HG03064 (cell line): Measurements from ENCODE around the gene G6PC3.
A peak's percentile ranks its signal among the peaks of the same experiment; 100 is the strongest.

Source experiments
- ATAC-seq: cut with Tn5 transposase; IDR thresholded peaks from one replicate; pipeline ENCODE4 v1.9.1; 2021; ENCODE audit warnings: low read depth; ENCODE audit not compliant: unreplicated experiment

Gene G6PC3

DNA sequence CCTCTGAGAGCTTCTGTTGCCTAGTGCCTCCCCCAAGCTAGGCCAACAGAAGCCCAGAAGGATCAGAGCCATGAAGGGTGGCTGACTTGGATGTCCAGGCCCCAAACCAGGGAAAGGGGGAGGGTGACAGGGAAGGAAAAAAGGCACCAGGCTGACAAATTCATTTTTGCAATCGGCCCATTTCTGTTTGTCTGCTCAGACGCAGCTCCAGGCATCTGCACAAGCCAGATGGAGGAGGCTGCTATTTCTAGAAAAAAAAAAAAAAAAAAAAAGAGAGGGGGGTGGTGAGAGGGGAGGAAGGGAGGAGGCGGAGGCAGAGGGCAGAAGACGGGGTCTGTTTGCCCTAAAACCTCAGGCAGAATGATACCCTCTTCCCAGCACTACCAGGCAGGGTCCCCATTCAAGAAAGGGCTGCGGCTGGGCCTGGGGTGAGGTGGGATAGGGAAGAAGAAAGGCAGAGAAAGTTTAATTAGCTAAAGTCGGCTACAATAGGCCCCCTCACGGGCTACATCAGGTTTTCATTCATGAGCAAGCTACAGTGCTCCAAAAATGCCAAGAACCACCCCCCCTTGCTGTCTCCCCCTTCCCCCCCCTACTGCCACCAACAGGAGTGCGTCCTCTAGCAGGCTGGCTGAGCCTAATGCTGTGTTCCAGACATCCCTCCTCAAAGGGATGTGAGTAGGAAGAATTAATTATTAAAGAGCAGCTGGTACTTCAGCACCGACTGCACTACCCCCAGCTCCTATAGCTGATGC is 50.5 kb downstream of the G6PC3 start:
- ATAC-seq, result no peak

DNA sequence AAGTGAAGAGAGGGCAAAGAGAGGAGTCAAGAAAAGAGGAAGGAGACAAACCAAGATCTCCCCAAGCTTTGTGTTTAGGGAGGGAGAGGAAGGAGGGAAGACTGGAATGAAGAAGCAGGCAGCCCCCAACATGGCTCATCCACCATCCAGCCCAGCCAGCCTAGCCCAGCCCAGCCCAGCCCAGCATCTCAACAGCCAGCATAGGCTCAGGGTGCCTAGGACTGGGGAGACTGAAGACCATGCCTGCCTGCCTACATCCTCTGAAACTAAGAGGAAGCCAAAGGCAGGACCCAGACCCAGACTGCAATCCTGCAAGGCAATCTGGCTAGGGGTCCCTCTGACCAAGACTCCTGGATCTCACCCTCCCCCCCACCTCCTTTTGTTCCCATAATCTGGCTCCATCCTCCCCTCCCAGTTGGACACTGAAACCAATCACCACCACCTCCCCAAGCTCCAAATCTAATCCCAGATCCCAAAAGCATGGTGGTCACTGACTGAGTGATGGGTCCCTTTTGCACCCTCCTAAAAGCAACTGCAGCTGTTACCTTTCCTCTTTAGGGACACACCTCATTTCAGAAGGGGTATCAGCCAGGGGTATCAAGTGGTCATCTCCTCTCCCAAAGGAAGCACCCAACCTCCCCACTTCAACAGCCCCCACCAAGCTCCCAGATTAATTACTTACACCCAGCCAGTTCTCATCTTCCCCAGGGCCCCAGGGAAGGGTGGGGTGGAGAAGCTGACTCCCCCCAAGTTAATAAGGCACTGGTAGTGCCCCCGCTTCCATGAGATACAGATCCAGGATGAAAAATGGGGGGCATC is 51.7 kb downstream of the G6PC3 start:
- no peak for ATAC-seq

DNA sequence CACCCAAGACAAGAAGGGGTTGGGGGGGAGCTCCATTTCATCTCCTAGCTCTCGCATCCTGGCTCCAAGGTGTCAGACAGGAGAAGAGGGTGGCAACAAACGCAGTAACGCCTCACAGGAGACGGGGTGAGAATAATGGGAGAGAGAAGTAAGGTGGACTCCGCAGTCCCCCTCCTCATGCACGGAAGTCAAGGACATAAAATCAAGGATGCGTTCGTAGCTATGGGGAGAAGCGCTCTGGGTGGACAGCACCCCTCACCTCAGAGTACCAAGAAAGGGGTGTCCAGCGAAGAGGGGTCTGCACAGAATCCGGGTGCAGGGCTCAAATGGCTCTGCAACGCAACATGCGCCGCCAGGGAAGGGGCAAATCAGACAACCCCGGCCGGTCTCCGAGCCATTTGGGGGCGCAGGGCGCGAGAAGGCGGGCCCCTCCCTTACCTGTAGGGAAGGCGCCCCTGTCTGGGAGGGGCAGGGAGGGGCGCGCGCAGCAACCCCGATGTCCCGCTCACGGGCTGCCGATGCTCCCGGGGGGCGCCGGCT is 52.4 kb downstream of the G6PC3 start:
- peak; percentile 12 for ATAC-seq

DNA sequence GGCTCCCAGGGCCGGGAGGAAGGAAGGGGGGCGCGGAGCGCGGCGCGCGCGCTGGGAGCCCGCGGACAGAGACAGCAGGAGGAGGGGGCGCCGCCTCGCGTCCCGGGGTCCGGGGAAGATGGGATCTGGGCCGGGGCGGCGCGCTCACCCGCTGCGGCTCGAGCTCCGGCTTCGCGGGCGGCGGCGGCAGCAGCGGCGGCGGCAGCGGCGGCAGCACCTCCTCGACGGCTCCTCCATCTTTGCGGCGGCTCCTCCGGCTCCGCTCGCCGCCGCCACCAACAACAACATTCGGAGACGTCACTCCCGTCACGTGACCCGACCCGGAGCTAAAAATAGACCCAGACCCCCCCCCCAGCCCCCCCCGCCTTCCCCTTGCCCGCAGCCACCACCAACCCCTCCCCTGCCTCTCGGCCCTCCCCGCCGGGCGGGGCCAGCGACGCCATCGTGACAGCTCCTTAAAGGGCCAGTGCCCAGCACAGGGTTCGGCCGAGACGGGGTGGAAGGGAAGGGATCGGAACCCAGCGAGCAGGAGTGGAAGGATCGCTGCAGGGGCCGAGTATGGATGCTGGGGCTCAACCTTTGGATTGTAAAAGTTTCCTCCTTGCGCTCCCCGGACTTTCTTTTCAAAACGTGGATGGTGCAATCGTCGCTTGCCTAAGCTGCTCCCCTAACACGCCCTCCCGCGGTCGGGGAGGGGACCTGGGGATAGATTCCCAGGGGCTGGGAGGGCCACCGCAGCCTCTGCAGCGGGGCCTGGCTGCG is 53.0 kb downstream of the G6PC3 start, which contains the start of gene HDAC5:
Gene HDAC5 (minus strand): TSS at position 286 of the 762 bp plus-strand sequence. CDS start 6,126 bp downstream, outside the sequence.
- peak; percentile 73 for ATAC-seq

DNA sequence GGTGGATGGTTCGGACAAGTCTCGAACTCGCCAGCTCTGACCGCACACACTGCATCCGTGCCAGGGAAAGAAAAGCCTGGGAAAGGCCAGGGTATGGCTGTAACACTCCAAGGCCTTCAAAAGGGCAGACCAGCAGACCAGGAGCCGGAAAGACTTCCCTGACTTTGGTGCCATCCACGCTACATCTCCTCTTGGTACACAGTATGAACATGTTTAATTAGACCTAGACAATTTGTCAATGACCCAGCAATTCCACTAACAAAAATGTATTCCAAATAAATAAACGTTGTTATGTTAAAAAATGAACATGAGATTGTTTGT is 53.5 kb downstream of the G6PC3 start:
- no peak for ATAC-seq
